Heart right ventricle (tissue), 16 donors: Measurements from ENCODE around the gene ASAP2. TPM values are rescaled to one million over a fixed set of nuclear protein-coding genes. Genes with fewer than 3 reads are reported as not detected.
"Not testable (repeated sequence)": the region's sequence is repeated elsewhere in the genome, so short reads cannot be mapped to it uniquely, and the experiment has no call there.

Experiments used
- ATAC-seq, 8 donors: fragments of 200-7000 bp; cut with Tn5 transposase; one replicate each; pipeline ENCODE4 v1.9.1; 2020; ENCODE audit warnings: mild to moderate bottlenecking in 8 of 8, moderate library complexity in 8 of 8, moderate number of reproducible peaks in 1 of 8
- DNase-seq, 2 donors: peaks; one replicate each; pipeline ENCODE4 v3.0.0-alpha.2; 2020
- H3K27ac ChIP-seq, 10 donors: fragments of 200-600 bp; sonication (generic) in 2 of 10; one replicate each; pipeline versions ENCODE4 v1.5.0 to v1.8.0; 2020 to 2022; ENCODE audit warnings: mild to moderate bottlenecking in 3 of 10
- H3K27me3 ChIP-seq, 7 donors: fragments of 200-600 bp; one replicate each; pipeline ENCODE4 v1.8.0; 2021 to 2022; ENCODE audit warnings: mild to moderate bottlenecking in 2 of 7
- H3K36me3 ChIP-seq, 9 donors: fragments of 200-600 bp; sonication (generic) in 1 of 9; one replicate each; pipeline versions ENCODE4 v1.5.0 to v1.8.0; 2020 to 2022; ENCODE audit warnings: mild to moderate bottlenecking in 2 of 9
- H3K4me1 ChIP-seq, 9 donors: fragments of 200-600 bp; sonication (generic) in 1 of 9; one replicate each; pipeline versions ENCODE4 v1.5.0 to v1.8.0; 2020 to 2022; ENCODE audit warnings: mild to moderate bottlenecking in 4 of 9
- H3K4me3 ChIP-seq, 10 donors: fragments of 200-600 bp; sonication (generic) in 2 of 10; one replicate each; pipeline versions ENCODE4 v1.5.0 to v1.8.0; 2020 to 2022; ENCODE audit warnings: mild to moderate bottlenecking in 7 of 10, moderate library complexity in 2 of 10
- H3K9me3 ChIP-seq, 11 donors: fragments of 200-600 bp in 10 of 11; sonication (generic) in 2 of 11; one replicate each; pipeline versions ENCODE4 v1.5.0 to v1.8.0; 2013 to 2022; ENCODE audit warnings: mild to moderate bottlenecking in 2 of 11, control low read depth in 1 of 11, moderate library complexity in 1 of 11
- WGBS, 2 donors: extraction: QIAGEN DNeasy Blood & Tissue Kit; methylation state at CpG; one replicate each; pipeline ENCODE4 v1.1.7; 2013; ENCODE audit warnings: inconsistent platforms in 1 of 2; 5-methylcytosine and 5-hydroxymethylcytosine counted together
- intact Hi-C, 10 donors: fragments of 100-400 bp; cut with DNase I; formaldehyde crosslinking; loops; one replicate each; pipeline versions ENCODE4 v1.11.1 to v1.14.2; 2022
- polyA plus RNA-seq, 2 donors: library from polyadenylated mRNA; stranded (reverse); fragments of 200-250 nt; gene quantifications; one replicate each; pipeline ENCODE4 v1.2.3, GENCODE V29; 2013
- total RNA-seq, 10 donors: library from RNA; stranded (reverse); fragmentation: NEBNext Ultra II Directional in 3 of 10; extraction: Animal tissue kit (Norgen Biotek cat#: 25700) in 3 of 10; gene quantifications; one replicate each; pipeline versions ENCODE4 v1.2.1 to v1.2.4, GENCODE V29; 2021 to 2023
- TF ChIP-seq, protein P1 (sequence below), 9 donors: fragments of 200-600 bp; sonication (generic) in 2 of 9; IDR thresholded peaks; one replicate each; pipeline versions ENCODE4 v1.5.0 to v1.8.0; 2021 to 2022; ENCODE audit warnings: antibody characterized with exemption in 9 of 9, mild to moderate bottlenecking in 5 of 9, moderate library complexity in 1 of 9
- donor health status: Arrhythmogenic right ventricular cardiomyopathy.
- donor health status: ischemic (EF 13 %, LVEDD 7.1; RV severe dilation, severe dysfunction).
- donor health status: healthy with polysubstance abuse.
- donor health status: DM: no; HTN: yes; CAD: no.
- donor health status: DM: no; HTN: no; CAD: no.
- donor health status: ischemic (EF 25% LVEDD 6.9; RV normal size, moderate dysfunction).
- donor health status: ischemic (EF 25% LVEDD 5.7; RV mildly dilated, moderate dysfunction).
- donor health status: healthy.
- donor health status: DM: yes; HTN: yes; CAD: no.
- donor health status: Ischemic cardiomyopathy.
- donor health status: ischemic (EF 35%, LVEDD 5.7; RV mildly dilated, moderate dysfunction).
- donor health status: nonischemic (EF 11% LVEDD 7.7; RV severe dilation, severe dysfunction).
- donor health status: DM: yes; HTN: yes; CAD: no.
- donor health status: PGD.
- donor health status: ischemic (EF 29% LVEDD 5.4; RV normal size, mild dysfunction).
- donor health status: nonischemic (EF 23%, LVEDD 6.1; RV moderate dilation, normal function).

The ASAP2 gene
- total and polyA plus RNA-seq, 12 donors, result 5.4 to 17.3 (median 11.8) TPM

DNA sequence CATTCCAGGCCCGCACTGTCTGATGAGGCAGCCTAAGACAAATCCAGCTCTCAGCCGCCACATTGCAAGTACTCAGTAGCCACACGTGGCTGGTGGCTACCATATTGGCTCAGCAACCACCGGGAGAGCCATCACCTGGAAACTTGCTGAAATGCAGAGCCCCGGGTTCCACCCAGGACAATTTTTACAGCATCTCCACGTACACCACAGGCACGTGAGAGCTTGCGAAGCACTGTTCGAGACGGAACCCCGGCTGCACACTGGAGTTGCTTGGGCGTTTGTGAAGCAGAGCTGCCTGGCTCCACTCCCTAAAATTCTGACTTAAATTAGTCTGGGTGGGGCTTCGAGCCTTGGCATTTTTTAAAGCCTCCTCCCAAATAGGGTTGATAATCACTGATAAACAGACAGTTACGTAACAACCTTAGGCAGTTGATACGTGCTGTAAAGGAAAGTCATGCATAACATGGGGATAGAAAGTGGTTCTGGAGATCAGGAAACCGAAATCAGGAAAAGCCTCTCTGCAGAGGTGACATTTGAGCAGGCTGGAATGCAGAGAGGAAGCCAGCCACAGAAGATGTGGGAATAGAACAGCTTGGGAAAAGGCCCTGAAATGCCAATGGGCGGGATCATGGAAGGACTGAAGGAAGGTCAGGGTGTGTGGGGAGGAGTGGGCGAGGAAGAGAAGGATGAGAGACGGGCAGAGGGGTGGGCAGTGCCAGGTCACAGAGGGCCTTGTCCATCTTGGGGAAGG is 6.2 kb downstream of the ASAP2 start:
- H3K27ac ChIP-seq, result peak overlapping the region; percentile 27 to 89 (median 71)
- intact Hi-C loops, result loop anchor here in 2 of 10 donors (2.0 to 5.0 kb wide), 2 partner anchors 46 to 49 kb away; no protein-coding TSS in a partner anchor
- WGBS, 2 donors, result 56 to 60% methylated on average over 19 of the region's 19 CpGs
- DNase-seq, result no peak
- peak overlapping the region in 1 of 10 donors; percentile 9 for H3K4me3 ChIP-seq
- peaks cover 22 to 91% (median 59%) of the 10 kb centered on the region in 9 donors for H3K4me1 ChIP-seq
- H3K27me3 ChIP-seq, result peaks cover 0 to 2% (median 0%) of the 10 kb centered on the region in 7 donors
- H3K36me3 ChIP-seq, result no peaks in the 10 kb centered on the region
- H3K9me3 ChIP-seq, result no peaks in the 10 kb centered on the region
- TF ChIP-seq, protein P1, sequence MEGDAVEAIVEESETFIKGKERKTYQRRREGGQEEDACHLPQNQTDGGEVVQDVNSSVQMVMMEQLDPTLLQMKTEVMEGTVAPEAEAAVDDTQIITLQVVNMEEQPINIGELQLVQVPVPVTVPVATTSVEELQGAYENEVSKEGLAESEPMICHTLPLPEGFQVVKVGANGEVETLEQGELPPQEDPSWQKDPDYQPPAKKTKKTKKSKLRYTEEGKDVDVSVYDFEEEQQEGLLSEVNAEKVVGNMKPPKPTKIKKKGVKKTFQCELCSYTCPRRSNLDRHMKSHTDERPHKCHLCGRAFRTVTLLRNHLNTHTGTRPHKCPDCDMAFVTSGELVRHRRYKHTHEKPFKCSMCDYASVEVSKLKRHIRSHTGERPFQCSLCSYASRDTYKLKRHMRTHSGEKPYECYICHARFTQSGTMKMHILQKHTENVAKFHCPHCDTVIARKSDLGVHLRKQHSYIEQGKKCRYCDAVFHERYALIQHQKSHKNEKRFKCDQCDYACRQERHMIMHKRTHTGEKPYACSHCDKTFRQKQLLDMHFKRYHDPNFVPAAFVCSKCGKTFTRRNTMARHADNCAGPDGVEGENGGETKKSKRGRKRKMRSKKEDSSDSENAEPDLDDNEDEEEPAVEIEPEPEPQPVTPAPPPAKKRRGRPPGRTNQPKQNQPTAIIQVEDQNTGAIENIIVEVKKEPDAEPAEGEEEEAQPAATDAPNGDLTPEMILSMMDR (IDR thresholded peaks at IDR 0.05), result no peak
- ATAC-seq, result peak in 7 of 8 donors; percentile 31 to 63 (median 46)

DNA sequence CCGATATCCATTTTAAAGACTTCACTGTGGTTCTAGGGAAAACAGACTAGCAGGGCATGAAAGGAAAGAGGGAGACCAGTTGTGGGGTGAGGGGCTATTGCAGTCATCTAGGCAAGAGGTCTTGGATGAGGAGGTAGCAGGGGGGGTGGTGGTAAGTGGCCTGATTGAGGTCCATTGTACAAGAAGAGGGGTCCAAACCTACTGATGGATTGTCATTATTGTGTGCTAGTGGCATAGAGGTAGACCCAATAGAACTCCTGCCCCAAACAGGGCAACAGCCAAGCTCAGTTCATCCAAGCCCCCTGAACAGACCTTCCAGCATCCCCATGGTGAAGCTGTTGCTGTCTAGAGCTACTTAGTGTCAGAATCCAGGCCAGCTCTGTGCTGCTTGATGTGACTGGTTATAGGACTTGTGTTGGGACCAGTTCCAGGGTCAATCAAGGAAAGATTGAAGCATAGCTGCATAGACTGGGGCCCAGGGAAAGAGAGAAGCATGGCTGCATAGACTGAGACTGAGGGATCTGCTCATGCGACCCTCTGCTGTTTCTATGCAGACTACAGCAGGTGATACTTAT is 7.0 kb downstream of the ASAP2 start:
- no peak for ATAC-seq
- DNase-seq, result no peak
- H3K27me3 ChIP-seq, result no peaks in the 10 kb centered on the region
- no peak overlapping the region for H3K4me3 ChIP-seq
- TF ChIP-seq, protein P1 (IDR thresholded peaks at IDR 0.05), result no peak
- H3K36me3 ChIP-seq, result no peaks in the 10 kb centered on the region
- peaks cover 22 to 91% (median 60%) of the 10 kb centered on the region in 9 donors for H3K4me1 ChIP-seq
- no peaks in the 10 kb centered on the region for H3K9me3 ChIP-seq
- H3K27ac ChIP-seq, result peak overlapping the region; percentile 27 to 89 (median 68)
- intact Hi-C loops, result loop anchor here in 2 of 10 donors (2.0 to 5.0 kb wide), 2 partner anchors 45 to 49 kb away; no protein-coding TSS in a partner anchor
- 81 to 86% methylated on average over 2 of the region's 2 CpGs for WGBS, 2 donors

DNA sequence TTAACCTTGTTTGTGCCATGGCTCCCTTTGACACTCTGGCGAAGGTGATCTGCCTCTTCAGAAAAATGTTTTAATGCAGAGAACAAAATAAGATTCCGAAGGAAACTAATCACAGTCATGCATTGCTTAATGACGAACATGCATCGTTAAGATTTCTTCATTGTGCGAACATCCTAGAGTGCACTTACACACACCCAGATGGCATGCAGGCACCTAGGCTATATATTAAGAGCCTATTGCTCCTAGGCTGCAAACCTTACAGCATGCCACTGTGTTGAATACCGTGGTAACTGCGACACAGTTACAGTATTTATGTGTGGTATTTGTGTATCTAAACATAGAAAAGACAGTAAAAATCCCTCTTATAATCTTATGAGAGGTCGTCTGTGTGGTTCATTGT is 8.3 kb downstream of the ASAP2 start:
- Histone ChIP-seq H3K4me3 (no peak overlapping the region), H3K36me3 (no peaks in the 10 kb centered on the region), H3K27me3 (no peaks in the 10 kb centered on the region), H3K27ac (no peak overlapping the region), H3K9me3 (no peaks in the 10 kb centered on the region), H3K4me1 (peaks cover 22 to 89% (median 63%) of the 10 kb centered on the region in 9 donors)
- TF ChIP-seq, protein P1 (IDR thresholded peaks at IDR 0.05), result no peak
- no peak for DNase-seq
- WGBS, 2 donors, result 81 to 86% methylated on average over 8 of the region's 8 CpGs
- ATAC-seq, result no peak
- intact Hi-C loops, result loop anchor here in 1 of 10 donors (5.0 kb wide), 1 partner anchor 47 kb away; no protein-coding TSS in a partner anchor

DNA sequence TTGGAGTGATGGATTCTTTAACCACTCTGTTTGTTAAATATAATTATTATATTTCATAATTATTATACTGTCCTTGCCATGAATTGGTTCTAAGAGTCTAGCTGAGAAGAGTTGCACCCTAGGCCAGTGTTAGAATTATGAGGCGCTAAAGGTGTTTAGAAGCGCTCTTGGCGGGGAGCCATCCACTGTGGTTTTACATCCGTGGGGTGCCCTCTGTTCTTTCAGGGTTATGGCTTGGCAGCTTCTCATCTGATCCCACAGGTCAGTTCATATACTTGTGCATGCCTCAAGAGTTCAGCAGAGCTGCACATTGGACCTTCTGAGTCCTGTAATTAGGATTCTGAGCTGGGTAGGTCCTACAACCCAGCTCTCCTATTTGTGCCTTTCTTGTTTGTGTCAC is 9.1 kb downstream of the ASAP2 start:
- TF ChIP-seq, protein P1 (IDR thresholded peaks at IDR 0.05), result no peak
- WGBS, 2 donors, result 91 to 94% methylated on average over 4 of the region's 4 CpGs
- no peaks in the 10 kb centered on the region for H3K36me3 ChIP-seq
- H3K27ac ChIP-seq, result no peak overlapping the region
- no peaks in the 10 kb centered on the region for H3K27me3 ChIP-seq
- intact Hi-C loops, result no loop called here
- peaks cover 22 to 85% (median 59%) of the 10 kb centered on the region in 9 donors for H3K4me1 ChIP-seq
- H3K4me3 ChIP-seq, result no peak overlapping the region
- no peak for DNase-seq
- H3K9me3 ChIP-seq, result peaks cover 0 to 2% (median 0%) of the 10 kb centered on the region in 11 donors
- no peak for ATAC-seq

DNA sequence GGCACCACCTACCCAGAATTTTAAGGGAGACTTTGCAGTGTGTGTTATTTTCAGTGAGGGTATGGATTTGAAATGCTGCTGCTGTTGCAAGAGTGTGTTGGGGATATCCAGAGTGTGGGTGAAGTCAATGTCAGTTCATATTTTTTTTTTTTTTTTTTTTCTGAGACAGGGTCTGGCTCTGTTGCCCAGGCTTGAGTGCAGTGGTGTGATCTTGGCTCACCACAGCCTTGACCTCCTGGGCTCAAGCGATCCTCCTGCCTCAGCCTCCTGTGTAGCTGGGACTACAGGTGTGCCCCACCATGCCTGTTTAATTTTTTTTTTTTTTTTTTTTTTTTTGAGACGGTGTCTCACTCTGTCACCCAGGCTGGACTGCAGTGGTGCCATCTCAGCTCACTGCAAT is 9.5 kb downstream of the ASAP2 start:
- WGBS, 2 donors, result 97 to 100% methylated on average over 2 of the region's 2 CpGs
- H3K4me3 ChIP-seq, H3K9me3 ChIP-seq, intact Hi-C loops, H3K27me3 ChIP-seq, DNase-seq, H3K36me3 ChIP-seq, ATAC-seq, H3K27ac ChIP-seq: not testable (repeated sequence)
- peaks cover 22 to 80% (median 56%) of the 10 kb centered on the region in 9 donors for H3K4me1 ChIP-seq
